Fibroblast of lung (primary cell): Measurements from ENCODE around the gene MS4A4A. TPM values are rescaled to one million over a fixed set of nuclear protein-coding genes. Genes with fewer than 3 reads are reported as not detected.

Source experiments
- DNase-seq, 2 donors: peaks; one replicate each; pipeline versions ENCODE4 v3.0.0 to v3.0.0-alpha.2; 2010; ENCODE audit warnings: low read depth in 2 of 2
- H2AFZ ChIP-seq: 2 replicates; pipeline ENCODE4 v1.5.1; 2012; ENCODE audit warnings: low read length, control low read depth, inconsistent platforms
- H3K27ac ChIP-seq: 2 replicates; pipeline ENCODE4 v1.5.1; 2011; ENCODE audit warnings: low read length, control low read depth; ENCODE audit not compliant: insufficient read depth
- H3K27me3 ChIP-seq: 2 replicates; pipeline ENCODE4 v1.5.1; 2011; ENCODE audit warnings: mild to moderate bottlenecking, low read length; ENCODE audit not compliant: control insufficient read depth, insufficient read depth
- H3K36me3 ChIP-seq: 2 replicates; pipeline ENCODE4 v1.5.1; 2011; ENCODE audit warnings: low read length; ENCODE audit not compliant: control insufficient read depth, insufficient read depth
- H3K4me1 ChIP-seq: 2 replicates; pipeline ENCODE4 v1.5.1; 2011; ENCODE audit warnings: low read length; ENCODE audit not compliant: control insufficient read depth, insufficient read depth; ENCODE audit errors: extremely low read depth
- H3K4me2 ChIP-seq: 2 replicates; pipeline ENCODE4 v1.5.1; 2011; ENCODE audit warnings: low read length, control low read depth; ENCODE audit not compliant: insufficient read depth; ENCODE audit errors: extremely low read depth
- H3K4me3 ChIP-seq, 4 experiments: fragments of 200-600 bp in 1 of 4; sonication (generic) in 1 of 4; replicated peaks in 1 of 4; 2 replicates each; pipeline ENCODE4 v1.5.1; 2011 to 2016; ENCODE audit warnings: low read length in 4 of 4, low read depth in 3 of 4, mild to moderate bottlenecking in 3 of 4, control low read depth in 2 of 4, inconsistent platforms in 1 of 4, mixed read lengths in 1 of 4; ENCODE audit not compliant: insufficient read depth in 1 of 4; ENCODE audit errors: control extremely low read depth in 1 of 4
- H3K79me2 ChIP-seq: 2 replicates; pipeline ENCODE4 v1.5.1; 2012; ENCODE audit warnings: mild to moderate bottlenecking, low read length, inconsistent platforms; ENCODE audit not compliant: control insufficient read depth, insufficient read depth
- H3K9ac ChIP-seq: 2 replicates; pipeline ENCODE4 v1.5.1; 2011; ENCODE audit warnings: mild to moderate bottlenecking, low read length, control low read depth; ENCODE audit not compliant: insufficient read depth
- H3K9me3 ChIP-seq: 2 replicates; pipeline ENCODE4 v1.5.1; 2012; ENCODE audit warnings: low read depth, low read length; ENCODE audit not compliant: control insufficient read depth, insufficient read depth
- H4K20me1 ChIP-seq: 2 replicates; pipeline ENCODE4 v1.5.1; 2011; ENCODE audit warnings: low read length; ENCODE audit not compliant: control insufficient read depth, insufficient read depth; ENCODE audit errors: extremely low read depth
- CTCF ChIP-seq, 2 donors: IDR thresholded peaks in 1 of 2; conservative IDR thresholded peaks in 1 of 2; 1 replicate in 1 of 2; 2 replicates in 1 of 2; pipeline ENCODE4 v1.5.1; 2011 to 2012; ENCODE audit warnings: low read length in 2 of 2, control low read depth in 1 of 2, inconsistent platforms in 1 of 2, low read depth in 1 of 2, mild to moderate bottlenecking in 1 of 2
- EZH2 ChIP-seq: IDR thresholded peaks from 2 replicates; pipeline ENCODE4 v1.5.1; 2012; ENCODE audit warnings: low read length, control low read depth, mild to moderate bottlenecking; ENCODE audit errors: missing control alignments
- polyA plus RNA-seq, 2 donors: library from polyadenylated mRNA; depleted of rRNA in 1 of 2; stranded (reverse) in 1 of 2; unstranded in 1 of 2; fragments of >200 nt; gene quantifications; 2 replicates each; pipeline ENCODE4 v1.2.1, GENCODE V29; 2011 to 2012; ENCODE audit warnings: missing spikeins in 1 of 2
- total RNA-seq: library from RNA; depleted of rRNA; stranded (reverse); fragments of >200 nt; gene quantifications from 2 replicates; pipeline ENCODE4 v1.2.1, GENCODE V29; 2014

Gene MS4A4A
- total and polyA plus RNA-seq, 2 donors (not counting 1 experiment from before 2014, with no cell fraction given), result not detected

- Histone ChIP-seq H3K36me3 (no peaks in the 10 kb centered on the region), H3K27ac (no peak overlapping the region), H3K4me3 (no peak overlapping the region), H3K9me3 (no peaks in the 10 kb centered on the region), H4K20me1 (no peaks in the 10 kb centered on the region), H3K4me1 (no peaks in the 10 kb centered on the region), H3K79me2 (no peaks in the 10 kb centered on the region), H3K4me2 (no peak overlapping the region), H3K27me3 (no peaks in the 10 kb centered on the region), H3K9ac (no peak overlapping the region), H2AFZ (no peak overlapping the region)
- TF ChIP-seq CTCF (conservative IDR thresholded peaks at IDR 0.05 in 1 of 2, IDR thresholded peaks at IDR 0.05 in 1 of 2; ENCODE audit: low read depth in 1 of 2, low read length in 2 of 2) (no peak), EZH2 (no peak)
- no peak for DNase-seq
These were observed 69.5 kb downstream of the MS4A4A start for GRCh38 chr11:60349990-60350389.

- no peaks in the 10 kb centered on the region for H3K4me1 ChIP-seq
- H3K9ac ChIP-seq, result no peak overlapping the region
- no peaks in the 10 kb centered on the region for H3K36me3 ChIP-seq
- no peak overlapping the region for H2AFZ ChIP-seq
- no peak overlapping the region for H3K4me2 ChIP-seq
- no peak for DNase-seq
- no peaks in the 10 kb centered on the region for H3K79me2 ChIP-seq
- TF ChIP-seq CTCF (conservative IDR thresholded peaks at IDR 0.05 in 1 of 2, IDR thresholded peaks at IDR 0.05 in 1 of 2; ENCODE audit: low read depth in 1 of 2, low read length in 2 of 2) (no peak), EZH2 (no peak)
- no peaks in the 10 kb centered on the region for H4K20me1 ChIP-seq
- H3K4me3 ChIP-seq, result no peak overlapping the region
- H3K27ac ChIP-seq, result no peak overlapping the region
- no peaks in the 10 kb centered on the region for H3K9me3 ChIP-seq
- H3K27me3 ChIP-seq, result no peaks in the 10 kb centered on the region
These were observed 77.3 kb downstream of the MS4A4A start for GRCh38 chr11:60357771-60358170.

Other genes starting within 250 kb of the MS4A4A start
- not detected in 2 replicates for gene OOSP2, start 240.3 kb upstream of the MS4A4A start, total RNA-seq
- not detected in 2 replicates for gene OOSP2, start 240.3 kb upstream of the MS4A4A start, polyA plus RNA-seq
- gene MS4A3, start 224.0 kb upstream of the MS4A4A start, total RNA-seq, result not detected in 2 replicates
- gene MS4A3, start 224.0 kb upstream of the MS4A4A start, polyA plus RNA-seq, result not detected in 2 replicates
- not detected in 2 replicates for gene MS4A2, start 192.0 kb upstream of the MS4A4A start, total RNA-seq
- not detected in 2 replicates for gene MS4A2, start 192.0 kb upstream of the MS4A4A start, polyA plus RNA-seq
- gene MS4A6A, start 97.6 kb upstream of the MS4A4A start, total RNA-seq, result not detected in 2 replicates
- gene MS4A6A, start 97.6 kb upstream of the MS4A4A start, polyA plus RNA-seq, result not detected in 2 replicates
- not detected in 2 replicates for gene MS4A4E, start 37.5 kb upstream of the MS4A4A start, total RNA-seq
- gene MS4A4E, start 37.5 kb upstream of the MS4A4A start, polyA plus RNA-seq, result not detected in 2 replicates
- gene MS4A6E, start 46.6 kb downstream of the MS4A4A start, total RNA-seq, result not detected in 2 replicates
- gene MS4A6E, start 46.6 kb downstream of the MS4A4A start, polyA plus RNA-seq, result not detected in 2 replicates
- gene MS4A7, start 97.9 kb downstream of the MS4A4A start, total RNA-seq, result 0.26 TPM in 1 of 2 replicates, not detected in the other
- gene MS4A7, start 97.9 kb downstream of the MS4A4A start, polyA plus RNA-seq, result not detected in 2 replicates
- gene MS4A14, start 115.8 kb downstream of the MS4A4A start, total RNA-seq, result not detected in 2 replicates
- not detected in 2 replicates for gene MS4A14, start 115.8 kb downstream of the MS4A4A start, polyA plus RNA-seq
- gene MS4A5, start 148.9 kb downstream of the MS4A4A start, total RNA-seq, result not detected in 2 replicates
- not detected in 2 replicates for gene MS4A5, start 148.9 kb downstream of the MS4A4A start, polyA plus RNA-seq
- gene MS4A1, start 175.2 kb downstream of the MS4A4A start, total RNA-seq, result not detected in 2 replicates
- not detected in 2 replicates for gene MS4A1, start 175.2 kb downstream of the MS4A4A start, polyA plus RNA-seq
- not detected in 2 replicates for gene MS4A12, start 212.1 kb downstream of the MS4A4A start, total RNA-seq
- not detected in 2 replicates for gene MS4A12, start 212.1 kb downstream of the MS4A4A start, polyA plus RNA-seq
- gene MS4A13, start 234.7 kb downstream of the MS4A4A start, total RNA-seq, result not detected in 2 replicates
- gene MS4A13, start 234.7 kb downstream of the MS4A4A start, polyA plus RNA-seq, result not detected in 2 replicates